Measurements from ENCODE around the gene EDN1.

GRCh38 chr6:12327988-12328387 is 37.8 kb downstream of the EDN1 start:
- TF ChIP-seq, protein P1, sequence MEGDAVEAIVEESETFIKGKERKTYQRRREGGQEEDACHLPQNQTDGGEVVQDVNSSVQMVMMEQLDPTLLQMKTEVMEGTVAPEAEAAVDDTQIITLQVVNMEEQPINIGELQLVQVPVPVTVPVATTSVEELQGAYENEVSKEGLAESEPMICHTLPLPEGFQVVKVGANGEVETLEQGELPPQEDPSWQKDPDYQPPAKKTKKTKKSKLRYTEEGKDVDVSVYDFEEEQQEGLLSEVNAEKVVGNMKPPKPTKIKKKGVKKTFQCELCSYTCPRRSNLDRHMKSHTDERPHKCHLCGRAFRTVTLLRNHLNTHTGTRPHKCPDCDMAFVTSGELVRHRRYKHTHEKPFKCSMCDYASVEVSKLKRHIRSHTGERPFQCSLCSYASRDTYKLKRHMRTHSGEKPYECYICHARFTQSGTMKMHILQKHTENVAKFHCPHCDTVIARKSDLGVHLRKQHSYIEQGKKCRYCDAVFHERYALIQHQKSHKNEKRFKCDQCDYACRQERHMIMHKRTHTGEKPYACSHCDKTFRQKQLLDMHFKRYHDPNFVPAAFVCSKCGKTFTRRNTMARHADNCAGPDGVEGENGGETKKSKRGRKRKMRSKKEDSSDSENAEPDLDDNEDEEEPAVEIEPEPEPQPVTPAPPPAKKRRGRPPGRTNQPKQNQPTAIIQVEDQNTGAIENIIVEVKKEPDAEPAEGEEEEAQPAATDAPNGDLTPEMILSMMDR (optimal IDR thresholded peaks at IDR 0.05 in 1 of 3, IDR thresholded peaks at IDR 0.05 in 1 of 3, conservative IDR thresholded peaks at IDR 0.05 in 1 of 3; ENCODE audit: extremely low read depth in 1 of 3, insufficient read depth in 2 of 3, low read length in 3 of 3): no peak
- TF ChIP-seq EZH2 (IDR thresholded peaks at IDR 0.05; ENCODE audit: low read length): no peak
